Cerebellar cortex (tissue), 1 donor: ENCODE data around the gene KPNA4.
"Not testable (repeated sequence)": the region's sequence is repeated elsewhere in the genome, so short reads cannot be mapped to it uniquely, and the experiment has no call there.

ENCODE experiments used
- DNase-seq: peaks from one replicate; pipeline ENCODE4 v3.0.0-alpha.2; 2015; ENCODE audit warnings: low spot score

KPNA4 gene

DNA sequence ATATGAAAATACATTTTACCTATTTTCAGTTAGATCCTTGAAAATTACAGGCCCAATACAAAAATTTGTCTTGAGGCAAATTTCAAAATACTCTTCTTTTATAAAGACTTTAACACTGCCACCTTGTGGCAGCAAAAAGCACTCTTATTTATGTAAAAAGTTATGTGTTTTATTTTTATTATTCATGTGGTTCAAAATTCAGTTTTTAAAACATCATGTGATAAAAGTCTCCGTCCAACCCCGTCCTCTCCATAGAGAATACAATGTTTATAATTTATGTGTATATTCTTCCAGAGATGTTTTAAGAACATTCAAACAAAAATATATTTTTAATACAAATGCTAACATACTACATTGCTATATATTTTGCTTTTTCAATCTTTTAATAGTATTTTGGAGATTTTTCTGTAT, 78.9 kb downstream of the KPNA4 start:
- peak; percentile 20 for DNase-seq

DNA sequence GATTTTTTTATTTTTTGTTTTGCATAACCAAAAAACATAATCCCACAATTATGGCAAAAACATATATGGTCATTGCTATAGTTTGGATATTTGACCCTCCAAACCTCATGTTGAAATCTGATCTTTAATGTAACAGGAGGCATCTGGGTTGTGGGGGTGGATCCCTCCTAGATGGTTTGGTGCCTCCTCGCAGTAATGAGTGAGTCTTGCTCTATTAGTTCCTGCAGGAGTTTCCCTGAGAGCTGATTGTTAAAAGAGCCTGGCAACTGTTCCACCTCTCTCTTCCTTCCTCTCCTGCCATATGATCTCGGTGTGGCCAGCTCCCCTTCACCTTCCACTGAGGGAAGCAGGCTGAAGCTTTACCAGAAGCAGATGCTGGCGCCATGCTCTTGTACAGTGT, 82.6 kb downstream of the KPNA4 start:
- no peak for DNase-seq

DNA sequence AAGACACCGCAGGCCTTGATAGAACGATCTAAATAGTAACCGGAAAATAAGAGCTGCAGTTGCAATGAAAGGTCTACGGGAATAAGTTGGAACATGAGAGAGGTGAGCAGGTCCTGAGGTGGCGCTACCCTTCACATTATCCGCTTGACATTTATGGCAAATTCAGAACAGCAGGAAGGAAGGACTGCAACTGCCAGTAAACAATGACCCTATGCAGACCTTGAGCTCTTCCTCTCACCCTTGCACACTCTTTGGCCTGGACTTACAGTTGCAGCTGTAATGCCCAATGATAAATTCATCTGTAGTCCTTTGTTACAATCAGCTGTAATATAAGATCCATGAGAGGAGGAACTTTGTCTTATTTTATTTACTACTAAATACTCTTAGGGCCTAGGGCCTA, 83.5 kb downstream of the KPNA4 start:
- no peak for DNase-seq

DNA sequence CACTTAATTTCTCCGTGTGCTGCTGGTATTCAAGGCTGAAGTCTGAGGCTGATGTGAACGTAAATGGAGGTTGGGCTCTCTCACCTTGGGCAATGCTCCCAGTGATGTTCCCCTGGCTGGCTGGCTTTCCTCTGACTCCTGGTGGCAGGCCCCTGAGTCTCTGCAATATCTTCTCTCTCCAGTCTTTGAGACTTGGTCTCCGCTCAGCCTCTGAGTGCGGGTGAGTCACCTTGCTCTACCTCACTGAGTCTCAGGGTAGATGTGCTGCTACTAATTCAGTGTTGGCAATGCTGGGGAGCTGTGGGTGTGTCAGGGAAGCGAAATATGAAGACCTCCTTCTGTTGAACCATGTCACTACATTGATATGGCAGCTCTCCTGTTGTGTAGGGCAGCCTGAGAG, 84.4 kb downstream of the KPNA4 start:
- DNase-seq, result no peak

DNA sequence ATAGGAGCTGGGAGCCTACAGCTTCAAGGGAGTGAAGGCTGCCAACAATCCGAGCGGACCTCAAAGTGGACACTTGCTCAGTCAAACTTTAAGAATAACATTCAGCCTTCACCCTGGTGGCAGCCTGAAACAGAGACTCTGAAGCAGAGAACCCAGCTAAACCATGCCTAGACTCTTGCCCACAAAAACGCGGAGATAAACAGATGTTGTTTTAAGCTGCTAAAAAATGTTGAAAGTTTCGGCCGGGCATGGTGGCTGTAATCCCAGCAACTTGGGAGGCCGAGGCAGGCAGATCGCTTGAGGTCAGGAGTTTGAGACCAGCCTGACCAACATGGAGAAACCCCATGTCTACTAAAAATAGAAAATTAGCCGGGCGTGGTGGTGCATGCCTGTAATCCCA, 86.0 kb downstream of the KPNA4 start:
- DNase-seq, result no peak

DNA sequence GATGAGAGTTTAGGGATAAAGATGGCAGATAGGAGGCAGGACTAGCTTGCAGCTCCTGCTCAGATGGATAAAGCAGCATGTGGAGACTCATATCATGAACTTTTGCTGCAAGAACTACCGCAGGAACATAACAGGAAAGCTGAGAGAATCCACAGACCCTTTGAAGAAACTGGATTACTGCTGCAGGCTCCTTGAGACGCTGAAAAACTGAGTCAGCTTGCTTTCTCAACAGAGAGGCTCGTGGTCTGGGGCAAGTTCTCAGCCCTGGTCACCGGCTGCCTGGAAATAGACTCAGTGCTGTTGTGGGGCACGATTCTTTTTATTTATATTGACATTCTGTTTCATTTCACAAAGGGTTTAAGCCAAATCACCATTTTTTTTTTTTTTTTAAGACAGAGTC, 87.0 kb downstream of the KPNA4 start:
- DNase-seq, result no peak

DNA sequence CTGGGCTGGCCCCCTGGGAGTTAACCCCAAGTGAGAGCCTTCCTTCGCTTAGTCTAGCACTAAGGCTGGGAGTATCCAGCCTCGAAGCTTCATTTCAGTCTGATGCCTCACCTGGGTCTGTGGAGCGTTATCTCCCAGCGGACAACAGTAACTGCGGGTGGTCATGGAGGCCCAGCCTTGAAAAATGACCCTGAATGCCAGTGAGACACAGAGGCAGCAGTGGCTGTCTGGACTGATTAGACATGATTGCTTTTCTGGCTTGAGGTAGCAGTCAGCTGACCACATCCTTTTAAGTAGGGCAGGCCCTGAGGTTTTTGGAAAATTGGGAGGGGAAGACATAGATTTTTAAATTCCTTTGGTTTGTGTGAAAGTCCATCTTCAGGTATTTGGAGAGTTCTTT, 87.6 kb downstream of the KPNA4 start:
- DNase-seq, result no peak

DNA sequence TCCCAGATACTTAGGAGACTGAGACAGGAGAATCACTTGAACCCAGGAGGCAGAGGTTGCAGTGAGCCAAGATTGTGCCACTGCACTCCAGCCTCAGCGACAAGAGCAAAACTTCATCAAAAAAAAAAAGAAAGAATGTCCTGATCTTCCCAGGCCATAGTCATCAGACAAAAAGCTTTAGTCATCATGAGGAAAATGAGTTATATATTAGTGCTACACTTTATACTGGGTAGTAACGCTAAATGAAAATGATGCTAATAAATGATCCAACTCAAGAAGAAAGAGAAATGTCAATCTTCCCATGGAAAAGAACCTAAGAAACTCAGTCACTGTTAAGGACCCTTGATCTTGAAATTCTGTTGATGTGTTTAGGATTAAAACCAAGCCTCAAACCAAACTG, 89.5 kb downstream of the KPNA4 start:
- DNase-seq, result no peak

DNA sequence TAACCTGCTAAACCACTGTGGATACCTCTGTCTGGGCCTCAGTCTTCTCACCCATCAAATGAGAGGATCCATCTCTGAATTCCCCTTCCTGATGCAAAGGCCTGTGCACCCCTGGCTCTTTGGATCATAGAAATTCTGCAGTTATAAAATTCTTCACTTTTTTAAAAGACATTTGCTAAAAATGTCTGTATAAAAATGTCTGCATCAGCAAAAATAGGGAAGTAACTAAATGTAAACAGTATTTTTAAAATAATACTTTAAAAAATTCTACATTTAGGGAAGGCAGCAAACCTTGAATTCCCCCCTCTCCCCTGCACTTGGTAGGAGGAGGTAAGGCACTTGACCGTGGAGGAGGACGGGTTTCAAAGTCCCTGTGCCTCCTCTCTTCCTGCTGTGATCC, 90.2 kb downstream of the KPNA4 start:
- no peak for DNase-seq

DNA sequence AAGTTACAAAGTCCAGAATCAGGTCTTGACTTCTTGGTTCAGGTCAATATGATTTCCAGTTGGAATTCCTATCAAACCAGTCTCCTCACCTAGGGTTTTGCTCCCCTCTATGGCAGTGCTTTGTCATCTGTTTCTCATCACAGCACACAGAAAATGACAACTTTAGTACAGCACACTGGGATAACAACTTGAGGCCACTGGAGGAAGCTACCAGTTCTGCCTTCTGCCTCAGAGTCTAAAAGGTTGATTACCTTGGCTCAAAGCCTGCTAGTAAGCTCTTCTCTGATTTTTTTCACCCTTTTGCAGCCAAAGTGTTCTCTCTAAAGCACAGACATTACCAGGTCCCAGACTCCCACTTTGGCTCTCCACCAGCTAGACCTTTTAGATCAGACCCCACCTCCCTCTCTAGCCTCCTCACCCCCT, 90.9 kb downstream of the KPNA4 start:
- DNase-seq, result no peak

DNA sequence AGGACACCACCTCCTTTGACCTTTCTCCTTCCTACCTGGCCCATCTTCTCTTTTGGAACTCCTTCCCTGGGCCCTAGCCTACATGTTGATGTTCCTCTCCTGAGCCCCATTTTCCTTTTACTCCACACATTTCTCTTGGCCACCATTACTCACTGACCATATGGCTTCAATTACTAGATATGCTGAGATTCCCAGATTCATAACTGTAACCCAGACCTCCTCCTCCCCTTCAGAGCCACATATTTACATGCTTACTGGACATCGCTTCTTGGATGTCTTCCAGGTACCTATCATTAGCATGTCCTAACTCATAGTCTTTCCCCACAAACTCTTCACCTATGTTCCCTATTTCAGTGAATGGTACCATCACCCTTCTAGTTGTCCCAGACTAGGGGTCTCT, 91.4 kb downstream of the KPNA4 start:
- DNase-seq, result no peak

DNA sequence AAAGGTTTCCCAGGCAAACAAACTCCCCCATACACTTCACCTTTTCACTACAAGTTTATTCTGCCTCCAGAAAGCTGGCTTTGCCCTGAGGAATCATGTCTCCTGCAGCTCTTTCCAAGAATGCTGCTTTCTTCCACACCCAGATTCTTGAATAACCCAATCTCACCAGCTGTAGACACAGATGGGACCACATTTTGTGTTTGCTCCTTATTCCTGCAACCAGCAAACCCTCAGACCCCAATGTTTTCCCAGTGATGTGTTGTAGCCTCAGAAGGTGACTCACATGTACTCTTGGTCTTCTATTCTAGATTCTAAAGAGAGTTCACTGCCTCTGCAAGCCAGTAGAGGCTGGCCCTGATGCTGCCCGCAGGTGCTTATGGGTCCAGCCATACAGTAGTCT, 92.2 kb downstream of the KPNA4 start:
- DNase-seq, result no peak

DNA sequence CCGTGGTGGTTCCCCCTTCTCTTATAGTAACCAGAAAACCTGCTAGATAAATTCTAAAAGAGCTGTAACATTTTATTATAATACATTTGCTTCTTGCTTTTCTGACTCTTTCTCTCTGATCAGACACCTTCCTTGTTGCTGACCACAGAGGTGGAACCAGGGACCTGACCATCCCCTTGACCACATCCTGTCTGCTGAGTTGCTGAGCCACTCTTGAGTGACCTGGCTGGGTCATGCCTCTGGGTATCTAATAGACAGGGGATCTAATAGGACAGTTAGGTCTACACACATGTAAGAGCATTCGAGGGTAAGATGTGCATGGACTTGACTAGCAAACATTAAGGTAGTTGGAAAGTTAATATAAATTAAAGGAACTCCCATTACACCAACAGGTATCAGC, 93.0 kb downstream of the KPNA4 start:
- DNase-seq, result no peak

DNA sequence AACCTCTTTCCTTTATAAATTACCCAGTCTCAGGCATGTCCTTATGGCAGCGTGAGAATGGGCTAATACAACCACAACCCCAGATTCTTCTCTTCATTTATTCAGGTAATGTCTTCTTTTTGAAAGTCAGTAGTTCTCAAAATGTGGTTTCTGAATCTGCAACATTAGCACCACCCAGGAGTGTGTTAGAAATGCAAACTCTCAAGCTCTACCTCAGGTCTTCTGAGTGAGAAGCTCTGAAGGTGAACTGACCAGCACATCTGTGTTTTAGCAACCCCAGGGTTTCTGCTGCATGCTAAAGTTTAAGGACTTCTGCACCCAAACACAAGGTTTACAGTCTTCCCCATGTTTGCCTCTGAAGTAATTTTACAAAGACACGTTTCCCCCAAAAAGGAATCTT, 93.5 kb downstream of the KPNA4 start:
- DNase-seq, result no peak

DNA sequence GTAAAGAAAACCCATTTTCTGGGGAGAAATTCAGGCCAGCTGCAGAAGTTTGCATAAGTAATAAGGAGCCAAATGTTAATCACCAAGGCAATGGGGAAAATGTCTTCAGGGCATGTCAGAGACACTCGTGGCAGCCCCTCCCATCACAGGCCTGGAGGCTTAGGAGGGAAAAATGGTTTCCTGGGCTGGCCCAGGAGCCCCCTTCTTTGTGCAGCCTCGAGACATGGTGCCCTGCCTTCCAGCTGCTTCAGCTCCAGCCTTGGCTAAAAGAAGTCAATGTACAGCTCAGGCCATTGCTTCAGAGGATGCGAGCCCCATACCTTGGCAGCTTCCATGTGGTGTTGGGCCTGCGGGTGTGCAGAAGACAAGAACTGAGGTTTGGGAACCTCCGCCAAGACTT, 95.2 kb downstream of the KPNA4 start:
- DNase-seq, result no peak

DNA sequence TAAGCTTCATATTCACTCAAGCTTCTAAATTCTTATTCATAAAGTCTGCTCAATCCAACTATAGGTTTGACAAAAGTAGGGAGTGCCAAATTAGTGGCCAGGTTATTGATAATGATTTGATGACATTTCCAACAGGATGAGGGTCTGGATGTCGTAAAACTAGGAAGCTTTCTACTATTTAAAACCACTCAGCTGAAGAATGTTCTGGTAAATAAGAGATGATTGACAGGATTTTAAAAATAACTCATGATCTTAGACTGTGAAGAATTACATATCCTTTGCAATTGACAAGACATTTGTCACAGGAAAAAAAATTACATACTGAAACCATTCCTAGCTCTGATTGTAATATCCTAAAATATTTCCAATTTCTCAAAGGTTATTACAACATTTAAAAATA, 100.4 kb downstream of the KPNA4 start:
- DNase-seq, result no peak

DNA sequence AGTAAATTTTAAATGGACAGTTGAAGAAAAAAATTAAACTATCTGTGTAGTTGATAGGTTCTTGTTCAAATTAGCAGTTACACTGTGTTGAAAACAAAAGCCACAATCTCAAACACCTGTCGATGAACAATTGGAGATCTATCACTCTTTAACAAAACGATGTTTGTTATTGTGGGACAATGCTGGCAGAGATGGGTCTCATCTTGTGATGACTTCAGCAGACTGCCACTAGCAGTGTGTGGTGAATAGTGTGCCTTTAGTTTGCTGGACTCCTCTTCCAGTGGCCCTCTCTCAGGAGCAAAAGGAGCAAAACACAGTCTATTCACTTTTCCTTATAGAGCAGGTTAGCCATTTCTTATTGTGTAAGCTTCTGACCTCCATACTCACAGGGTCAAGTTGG, 101.0 kb downstream of the KPNA4 start:
- DNase-seq, result no peak

DNA sequence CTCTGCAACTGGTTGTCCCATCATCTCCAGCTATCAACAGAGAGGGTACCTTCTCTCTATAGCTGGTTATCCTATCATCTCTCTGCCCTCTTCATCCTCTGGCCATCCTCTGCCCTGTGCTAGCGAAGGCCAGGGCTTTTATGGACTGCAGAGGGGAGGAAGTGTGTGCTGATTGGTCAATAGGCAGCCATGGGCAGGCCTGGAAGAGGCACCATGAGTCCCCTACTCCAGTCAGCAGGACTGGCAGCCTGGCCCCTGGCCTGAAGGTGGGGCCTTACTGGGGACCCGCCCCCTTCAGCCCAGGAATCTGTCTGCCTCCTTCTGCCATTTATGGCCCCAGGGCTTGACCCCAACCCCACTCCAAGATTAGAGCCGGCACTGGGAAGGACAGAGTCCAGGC, 105.3 kb downstream of the KPNA4 start:
- no peak for DNase-seq

DNA sequence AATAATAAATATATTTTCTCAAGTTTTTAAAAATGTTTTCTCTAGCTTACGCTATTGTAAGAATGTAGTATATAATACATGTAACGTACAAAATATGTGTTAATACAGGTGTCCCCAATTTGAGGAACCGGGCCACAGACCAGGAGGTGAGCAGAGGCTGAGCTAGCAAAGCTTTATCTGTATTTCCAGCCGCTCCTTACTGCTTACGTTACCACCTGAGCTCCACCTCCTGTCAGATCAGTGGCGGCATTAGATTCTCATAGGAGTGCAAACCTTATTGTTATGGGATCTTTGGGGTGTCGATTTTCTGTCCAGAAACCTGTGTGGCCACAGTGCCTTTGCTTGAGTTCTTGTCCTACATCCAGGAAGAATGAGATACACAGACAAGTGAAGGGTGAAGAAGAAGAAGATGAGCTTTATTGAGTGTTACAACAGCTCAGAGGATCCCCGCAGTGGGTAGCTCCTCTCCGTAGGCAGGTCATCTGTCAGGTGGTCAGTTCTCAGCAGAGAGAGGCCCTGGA, 105.9 kb downstream of the KPNA4 start:
- DNase-seq, result no peak

DNA sequence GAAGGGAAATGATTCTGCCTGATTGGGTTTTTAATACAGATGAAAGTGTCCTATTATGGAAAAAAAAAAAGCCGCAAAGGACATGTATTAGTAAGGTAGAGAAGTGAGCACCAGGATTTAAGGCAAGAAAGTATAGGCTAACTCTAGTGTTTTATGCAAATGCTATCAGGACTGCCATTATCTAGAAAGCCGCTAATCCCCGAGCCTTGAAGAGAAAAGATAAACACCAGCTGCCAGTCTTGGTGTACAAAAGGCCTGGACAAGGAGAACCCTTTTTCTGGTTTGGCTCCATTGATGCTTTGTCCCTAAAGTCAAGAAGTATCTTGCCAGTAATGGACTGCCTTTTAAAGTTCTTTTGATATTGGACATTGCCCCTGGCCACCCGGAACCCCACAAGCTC, 107.2 kb downstream of the KPNA4 start:
- no peak for DNase-seq

DNA sequence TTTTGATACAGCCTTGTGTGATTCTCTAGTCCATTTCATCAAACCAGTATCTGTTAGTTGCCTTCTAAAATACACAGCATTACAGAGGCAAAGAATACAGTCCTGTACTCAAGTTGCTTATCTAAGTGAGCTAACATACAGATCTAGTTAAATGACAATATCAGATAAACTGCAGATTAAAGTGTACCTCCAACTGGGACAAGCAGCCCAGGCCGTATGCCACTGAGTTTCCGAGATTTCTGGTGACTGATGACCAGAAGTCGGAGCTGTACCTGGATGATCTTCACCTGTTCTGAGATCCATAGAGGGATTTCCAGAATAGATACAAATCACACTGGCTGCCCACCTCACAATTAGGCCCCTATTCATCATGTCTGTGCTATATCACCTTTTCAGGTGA, 109.5 kb downstream of the KPNA4 start:
- no peak for DNase-seq

DNA sequence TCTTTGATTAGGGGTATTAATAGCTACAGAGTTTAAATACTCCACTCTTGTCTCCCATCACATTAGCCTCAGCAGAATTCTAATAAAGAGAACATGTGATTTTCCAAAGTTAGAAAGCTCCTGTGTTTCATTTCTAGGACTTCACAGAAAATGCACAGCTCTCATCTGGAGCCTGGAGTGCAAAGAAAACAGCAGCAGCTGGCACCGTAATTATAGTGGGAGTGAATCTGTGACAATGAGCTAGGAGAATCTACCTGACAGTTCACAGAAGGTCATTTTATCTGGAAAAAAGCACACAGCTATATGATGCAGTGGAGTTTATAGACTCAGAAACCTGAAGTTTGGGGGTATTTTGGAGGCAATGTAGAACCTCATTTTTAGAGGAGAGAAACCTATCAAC, 110.4 kb downstream of the KPNA4 start:
- no peak for DNase-seq

DNA sequence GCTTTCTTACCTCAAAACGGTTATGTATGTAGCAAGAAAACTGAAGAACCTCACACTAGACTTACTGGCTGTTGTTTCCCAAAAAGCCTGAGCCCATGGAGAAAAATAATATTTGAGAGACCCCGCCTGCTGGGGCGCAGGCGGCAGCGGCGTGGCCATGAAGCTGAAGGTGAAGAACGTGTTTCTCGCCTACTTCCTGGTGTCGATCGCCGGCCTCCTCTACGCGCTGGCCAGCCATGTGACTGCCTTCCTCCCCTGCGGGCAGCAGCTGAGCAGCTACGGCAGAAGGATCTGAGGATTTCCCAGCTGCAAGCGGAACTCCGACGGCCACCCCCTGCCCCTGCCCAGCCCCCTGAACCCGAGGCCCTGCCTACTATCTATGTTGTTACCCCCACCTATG, 113.1 kb downstream of the KPNA4 start:
- DNase-seq, result not testable (repeated sequence)

DNA sequence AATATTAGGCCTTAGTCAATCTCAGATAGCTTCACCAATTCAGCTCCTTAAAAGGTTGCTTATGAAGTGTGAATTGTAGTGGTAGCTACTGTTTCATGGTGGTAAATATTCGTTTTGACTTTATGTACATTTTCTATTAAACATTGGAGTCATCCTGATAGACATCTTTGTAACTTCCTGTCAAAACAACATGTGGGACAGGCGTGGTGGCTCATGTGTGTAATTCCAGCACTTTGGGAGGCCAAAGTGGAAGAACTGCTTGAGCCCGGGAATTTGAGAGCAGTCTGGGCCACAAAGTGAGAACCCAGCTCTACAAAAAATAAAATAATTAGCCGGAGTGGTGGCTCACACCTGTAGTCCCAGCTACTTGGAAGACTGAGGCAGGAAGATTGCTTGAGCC, 113.8 kb downstream of the KPNA4 start:
- no peak for DNase-seq

DNA sequence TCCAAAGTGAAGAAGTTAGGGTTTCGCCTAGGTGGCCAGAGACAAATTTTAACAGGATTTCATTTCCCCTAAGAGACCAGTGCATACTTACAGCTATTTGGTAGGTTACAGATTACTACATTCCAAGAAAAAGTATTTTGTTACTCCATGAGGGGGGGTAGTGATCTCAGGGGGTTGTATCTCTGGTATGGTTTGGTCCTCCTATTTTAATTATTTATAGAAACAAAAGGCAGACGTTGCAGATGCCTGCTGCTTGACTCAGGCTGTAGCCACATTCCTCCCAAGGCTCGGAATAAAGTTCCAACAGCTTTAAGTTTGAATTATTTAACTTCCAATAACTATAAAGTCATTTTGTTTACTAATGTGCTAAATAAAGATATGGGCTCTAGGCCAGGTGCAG, 114.5 kb downstream of the KPNA4 start:
- no peak for DNase-seq
